IPS DF 4.7 (cell line): Measurements from ENCODE around the gene CCDC148.

Source experiments
- DNase-seq: peaks from one replicate; pipeline ENCODE4 v3.0.0-alpha.2; 2013; ENCODE audit warnings: low spot score; ENCODE audit errors: extremely low read depth

The CCDC148 gene

GRCh38 chr2:158456309-158457066 lies at the start of gene CCDC148, which contains the start of gene PKP4:
Gene CCDC148, minus strand, starts transcription at chr2:158456753. Its CDS starts 314 bp downstream, at chr2:158456439.
Gene PKP4, plus strand, starts transcription at chr2:158456952. Its CDS starts 76,233 bp downstream, at chr2:158533185.
- peak; percentile 78 for DNase-seq

GRCh38 chr2:158505448-158505934 lies 48.9 kb upstream of the CCDC148 start:
- no peak for DNase-seq

DNA sequence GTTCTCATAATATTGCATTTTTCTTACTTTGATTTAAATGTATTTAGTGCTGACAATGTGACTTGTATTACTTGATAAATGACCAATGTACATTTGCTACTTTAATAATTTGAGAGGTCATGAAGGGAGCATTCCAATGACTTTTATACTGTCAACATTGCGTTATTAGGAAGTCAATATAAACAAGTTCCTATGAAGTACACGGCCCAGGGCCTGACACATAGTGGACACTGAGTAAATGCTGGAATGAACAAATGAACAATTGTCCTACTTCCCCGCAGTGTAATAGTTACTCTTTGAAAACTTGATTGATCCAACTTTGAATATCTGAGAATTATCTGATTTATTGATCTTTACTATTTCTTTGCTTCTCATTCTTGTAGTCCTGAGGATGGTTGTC lies 47.5 kb upstream of the CCDC148 start:
- no peak for DNase-seq

GRCh38 chr2:158502974-158503373 lies 46.4 kb upstream of the CCDC148 start:
- DNase-seq = no peak

- DNase-seq = no peak
These were observed 44.7 kb upstream of the CCDC148 start for GRCh38 chr2:158501301-158501700.

- no peak for DNase-seq
These were observed 43.8 kb upstream of the CCDC148 start for GRCh38 chr2:158500333-158500732.

GRCh38 chr2:158499383-158499782 lies 42.8 kb upstream of the CCDC148 start:
- no peak for DNase-seq

GRCh38 chr2:158498749-158499136 lies 42.2 kb upstream of the CCDC148 start:
- no peak for DNase-seq

DNA sequence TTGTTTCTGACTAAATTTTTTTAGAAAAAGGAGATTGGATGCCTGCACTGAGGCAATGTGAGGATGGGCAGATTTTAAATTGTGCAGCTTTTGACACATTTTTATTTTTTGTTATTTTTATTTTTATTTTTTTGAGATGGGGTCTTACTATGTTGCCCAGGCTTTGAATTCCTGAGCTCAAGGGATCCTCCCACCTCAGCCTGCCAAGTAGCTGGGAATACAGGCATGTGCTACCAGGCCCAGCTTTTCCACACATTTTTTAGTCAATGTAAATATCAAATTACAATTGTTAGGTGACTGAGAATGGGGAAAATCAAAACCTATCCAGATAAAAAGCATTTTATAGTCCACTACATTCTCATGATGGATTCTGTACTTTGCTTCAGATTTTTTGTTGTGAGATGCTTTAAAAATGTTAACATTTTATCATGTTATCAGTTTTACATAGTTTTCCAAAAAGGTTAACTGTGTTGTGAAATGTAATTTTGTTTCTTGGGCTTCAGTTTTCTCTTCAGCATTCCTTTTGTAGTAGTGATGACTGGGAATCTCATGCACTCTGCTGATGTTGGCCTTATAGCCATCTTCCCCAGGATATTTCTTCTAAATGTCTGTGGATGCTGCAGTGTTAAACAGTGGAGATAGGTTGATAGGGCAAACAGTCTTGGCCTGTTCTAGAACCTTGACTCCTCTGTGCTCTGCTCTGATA lies 41.6 kb upstream of the CCDC148 start:
- DNase-seq = no peak

- DNase-seq = no peak
These were observed 40.9 kb upstream of the CCDC148 start for GRCh38 chr2:158497486-158497885.

- no peak for DNase-seq
These were observed 40.4 kb upstream of the CCDC148 start for GRCh38 chr2:158496986-158497385.

DNA sequence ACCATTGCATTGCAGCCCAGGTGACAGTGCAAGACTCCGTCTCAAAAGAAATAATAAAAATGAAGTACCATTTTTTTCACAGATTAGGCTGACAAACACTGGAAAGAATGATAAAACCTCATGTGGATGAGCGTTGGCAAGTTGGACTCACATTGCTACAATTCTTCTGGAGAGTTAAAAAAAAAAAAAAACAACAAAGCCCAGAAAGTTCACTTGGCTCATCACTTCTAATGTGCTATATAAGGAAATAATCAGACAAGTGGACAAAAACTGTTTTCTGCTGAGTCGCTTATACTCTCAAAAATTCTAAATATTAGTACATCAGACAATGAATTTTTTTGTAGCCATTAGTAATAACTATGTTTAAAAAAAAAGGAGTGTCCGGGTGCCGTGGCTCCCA lies 38.6 kb upstream of the CCDC148 start:
- DNase-seq = no peak

DNA sequence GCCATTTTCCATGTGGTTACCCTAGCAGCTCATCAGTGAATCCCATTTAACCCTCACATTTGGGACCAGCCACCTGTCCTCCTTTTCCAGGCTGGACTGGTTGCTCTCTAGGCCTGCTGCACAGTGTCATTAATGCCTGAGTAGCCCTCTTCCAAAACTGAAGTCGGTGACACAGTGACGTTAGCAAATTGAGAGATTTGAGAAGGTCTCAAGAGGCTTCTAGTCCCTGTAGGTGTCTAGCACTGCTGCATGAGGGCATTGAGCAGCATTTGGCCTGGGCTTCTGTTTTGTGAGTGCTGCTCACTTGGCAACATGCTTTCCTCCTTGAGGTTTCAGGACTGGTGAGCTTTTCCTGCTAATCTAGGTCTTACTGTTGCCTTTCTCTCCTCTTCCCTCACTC lies 36.9 kb upstream of the CCDC148 start:
- no peak for DNase-seq

DNA sequence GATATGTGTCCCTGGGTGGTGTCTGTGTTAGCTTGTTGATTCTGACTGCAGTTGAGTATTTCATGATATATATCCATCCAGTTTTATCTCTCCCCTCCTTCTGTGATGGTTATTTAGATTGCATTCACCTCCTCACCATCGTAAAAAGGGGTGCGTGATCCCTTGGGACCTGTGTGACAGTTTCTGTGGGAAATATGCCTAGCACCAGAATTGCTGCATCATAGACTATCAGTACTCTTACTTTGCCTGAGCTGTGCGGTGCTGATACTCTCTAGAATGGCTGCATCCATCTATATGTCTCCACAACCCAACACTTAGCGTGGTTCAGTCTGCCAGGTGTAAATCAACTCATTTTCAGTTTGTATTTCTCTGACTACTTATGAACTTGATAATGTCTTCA lies 34.5 kb upstream of the CCDC148 start:
- no peak for DNase-seq

DNA sequence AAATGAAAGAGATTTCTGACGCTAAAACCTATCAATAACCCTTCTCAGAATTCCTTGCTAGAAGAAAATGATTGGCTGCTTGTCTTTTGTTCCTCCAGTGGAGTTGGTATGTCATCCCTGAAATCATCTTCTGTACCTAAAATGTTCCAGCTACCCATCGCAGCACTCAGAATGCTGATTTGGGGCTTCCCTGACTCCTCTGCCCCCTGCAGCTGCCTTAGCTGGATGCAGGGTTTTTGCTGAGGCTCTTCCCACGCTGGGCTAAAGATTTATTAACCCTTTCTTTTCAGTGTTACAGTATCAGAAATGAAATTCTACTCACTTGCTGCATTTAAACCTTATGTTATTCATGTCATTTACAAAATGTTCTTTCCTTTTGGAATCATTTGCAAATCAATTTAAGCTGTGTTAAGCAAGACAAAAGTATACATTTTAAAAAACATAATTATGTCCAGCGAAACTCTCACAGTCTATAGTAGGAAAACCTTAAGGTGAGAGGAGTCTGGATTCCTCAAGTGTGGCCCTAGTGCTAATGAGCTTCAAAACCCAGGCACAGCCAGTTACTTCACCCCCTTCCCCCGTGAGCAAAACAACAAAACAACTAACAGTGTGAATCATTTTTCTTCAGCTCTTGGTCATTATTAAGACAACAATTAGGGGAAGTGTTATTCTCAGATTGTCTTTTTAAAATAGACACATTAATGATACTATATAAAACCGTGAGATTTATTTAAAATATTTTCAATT lies 33.0 kb upstream of the CCDC148 start:
- no peak for DNase-seq

- DNase-seq = no peak
These were observed 32.1 kb upstream of the CCDC148 start for GRCh38 chr2:158488442-158489216.

DNA sequence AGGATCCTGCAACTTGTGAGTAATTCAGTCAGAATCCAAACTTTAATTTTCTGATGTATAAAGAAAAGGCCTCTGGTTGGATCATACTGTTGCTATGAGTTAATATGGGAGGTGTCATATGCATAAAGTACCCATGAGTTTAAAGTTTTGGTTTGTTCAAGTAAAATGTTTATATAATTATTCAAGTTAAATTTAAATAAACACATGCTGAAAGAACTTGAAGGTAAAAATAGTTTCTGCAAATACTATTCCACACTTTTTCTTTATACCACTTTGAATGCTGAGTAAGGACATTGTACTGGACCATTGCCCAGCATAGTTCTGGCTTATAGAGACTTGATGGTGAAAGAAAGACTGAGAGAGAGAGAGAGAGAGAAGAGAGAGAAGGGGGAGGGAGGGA lies 30.9 kb upstream of the CCDC148 start:
- DNase-seq = no peak

GRCh38 chr2:158486970-158487325 lies 30.4 kb upstream of the CCDC148 start:
- DNase-seq = no peak

DNA sequence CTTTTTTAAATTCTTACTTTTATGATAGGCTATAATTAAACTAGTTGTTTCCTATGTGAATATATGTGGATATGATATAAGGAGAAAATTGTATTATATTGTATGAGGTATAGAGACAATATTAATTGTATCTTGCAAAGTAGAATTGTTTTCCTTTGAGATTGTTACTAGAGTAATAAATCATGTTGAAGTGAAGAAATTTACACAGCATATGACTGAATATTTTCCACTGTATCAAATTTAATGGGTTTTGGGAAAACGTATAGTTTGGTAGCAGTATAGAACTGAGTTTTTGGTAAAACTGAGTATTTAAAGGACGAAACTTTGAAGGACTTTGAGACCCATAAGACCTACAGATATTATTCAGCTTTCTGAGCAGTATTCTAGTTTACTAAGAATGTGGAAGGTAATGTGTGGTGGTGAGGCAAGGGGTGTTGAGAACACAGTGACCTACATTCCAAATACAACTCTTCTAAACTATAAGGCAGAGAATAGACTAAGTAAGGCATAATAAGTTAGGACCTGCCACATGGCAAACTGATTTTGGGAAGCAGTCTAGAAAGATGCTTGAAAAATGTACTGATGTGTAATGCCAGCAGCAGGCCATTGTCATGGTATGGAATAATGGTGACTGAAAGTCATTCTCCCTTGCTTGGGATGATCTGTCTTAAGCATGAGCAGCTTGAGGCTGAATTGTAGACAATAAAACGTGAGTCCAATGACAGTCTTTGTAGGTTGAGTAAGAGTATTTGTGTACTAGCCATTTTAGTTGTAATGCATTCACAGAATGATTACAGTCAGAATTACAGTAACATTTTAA lies 29.8 kb upstream of the CCDC148 start:
- DNase-seq = no peak

GRCh38 chr2:158484892-158485556 lies 28.5 kb upstream of the CCDC148 start:
- DNase-seq = no peak
